Activated T-helper 1 cell treated with Interleukin-2 at 50 U/mL for 16 hours (primary cell): ENCODE measurements around the gene OBP2A.

Source experiments
- DNase-seq: peaks from one replicate; pipeline ENCODE4 v3.0.0-alpha.2; 2020; ENCODE audit warnings: low read depth

OBP2A gene

GRCh38 chr9:135552021-135552697 is 6.2 kb downstream of the OBP2A start:
- no peak for DNase-seq

DNA sequence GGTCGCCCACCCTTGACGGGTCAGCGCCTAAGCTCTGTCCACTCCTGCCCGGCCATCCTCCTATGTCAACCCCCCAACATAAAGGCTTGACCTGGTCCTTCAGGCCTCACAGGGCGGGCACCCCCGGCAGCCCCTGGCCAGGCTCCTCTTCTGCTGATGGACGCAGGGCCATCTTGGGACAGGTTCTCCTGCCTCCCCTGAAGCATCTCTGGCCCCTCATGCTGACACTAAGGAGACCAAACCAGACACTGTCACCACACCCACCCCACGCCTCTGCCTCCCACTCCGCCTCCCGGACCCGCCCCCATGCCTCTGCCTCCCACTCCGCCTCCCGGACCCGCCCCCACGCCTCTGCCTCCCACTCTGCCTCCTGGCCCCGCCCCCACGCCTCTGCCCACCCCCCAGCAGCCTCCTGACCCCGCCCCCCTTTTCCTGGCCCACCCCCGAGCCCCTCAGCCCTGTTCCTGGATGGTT is 6.8 kb downstream of the OBP2A start:
- no peak for DNase-seq

- DNase-seq = no peak
Observed at GRCh38 chr9:135554718-135555117, 8.8 kb downstream of the OBP2A start.

GRCh38 chr9:135555203-135555602 is 9.3 kb downstream of the OBP2A start:
- DNase-seq = no peak

DNA sequence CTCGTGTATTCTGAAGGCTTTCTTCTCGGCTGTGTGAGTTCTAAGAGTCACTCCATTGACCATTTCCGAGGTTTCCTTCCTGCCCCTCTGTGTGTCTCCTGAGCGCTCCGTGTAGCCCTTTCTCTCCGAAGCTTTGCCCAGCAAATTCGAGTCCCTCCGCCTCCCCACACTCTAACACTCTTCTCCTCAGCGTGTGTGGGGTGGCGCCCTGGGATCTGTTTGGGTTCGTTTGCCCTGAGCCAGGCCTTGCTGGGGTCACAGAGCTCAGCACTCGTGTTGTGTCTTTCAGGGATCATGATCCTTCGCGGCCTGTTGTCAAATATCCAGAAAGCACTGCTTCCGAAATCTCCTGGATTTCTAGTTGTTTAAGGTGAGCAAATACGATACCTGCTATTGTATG is 10.0 kb downstream of the OBP2A start:
- DNase-seq = no peak

DNA sequence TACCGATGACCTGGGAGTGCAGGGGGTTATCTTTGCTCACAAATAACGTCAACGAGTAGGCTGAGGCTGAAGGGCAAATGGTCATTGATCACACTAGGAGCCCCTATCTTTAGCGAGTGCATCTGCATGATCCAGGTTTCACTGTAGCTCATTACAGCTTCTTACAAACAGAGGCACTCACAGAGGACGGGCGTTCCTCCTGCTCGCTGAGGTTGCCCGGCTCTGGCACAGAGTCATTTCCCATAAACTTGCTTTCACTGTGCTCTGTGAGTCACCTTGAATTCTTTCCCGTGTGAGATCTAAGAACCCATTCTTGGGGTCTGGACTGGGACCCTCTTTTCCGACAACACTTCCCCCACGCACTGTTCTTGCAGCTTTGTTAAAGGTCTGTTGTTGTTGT is 13.7 kb downstream of the OBP2A start:
- no peak for DNase-seq

DNA sequence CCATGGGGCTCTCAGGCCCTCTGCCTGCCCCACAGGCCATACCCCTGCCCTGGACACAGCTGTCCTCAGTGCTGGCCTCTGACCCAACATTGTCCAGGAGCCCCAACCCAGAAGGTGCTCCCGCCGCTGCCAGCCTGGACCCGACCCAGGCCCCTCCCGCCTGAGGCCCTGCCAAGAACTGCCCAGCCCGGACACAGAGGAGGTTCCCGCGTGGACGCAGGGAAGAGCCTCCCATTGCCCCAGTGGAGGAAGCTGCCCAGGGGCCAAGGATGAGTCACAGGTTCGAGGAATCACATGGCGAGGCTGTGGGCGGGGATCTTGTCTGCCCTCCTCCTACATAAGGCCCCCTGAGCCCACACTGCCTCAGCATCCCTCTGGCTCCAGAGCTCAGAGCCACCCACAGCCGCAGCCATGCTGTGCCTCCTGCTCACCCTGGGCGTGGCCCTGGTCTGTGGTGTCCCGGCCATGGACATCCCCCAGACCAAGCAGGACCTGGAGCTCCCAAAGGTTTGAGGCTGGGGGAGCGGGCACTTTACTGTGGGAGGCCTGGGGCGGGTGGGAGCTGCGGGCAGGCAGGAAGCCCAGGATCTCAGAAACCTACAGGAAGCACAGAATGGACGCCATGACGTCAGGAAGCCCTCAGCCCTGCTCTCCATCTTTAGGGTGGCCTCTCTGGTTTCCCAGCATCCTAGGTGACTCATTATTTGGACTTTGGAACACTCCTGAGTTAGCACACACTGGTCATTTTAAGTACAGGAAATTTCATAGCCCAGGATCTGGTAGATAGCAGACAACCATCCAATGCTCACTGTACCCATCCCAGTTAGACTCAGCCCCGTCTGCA is 15.7 kb downstream of the OBP2A start, which contains the start of gene PAEP:
Gene PAEP (plus strand): TSS at position 366 of the 844 bp plus-strand sequence.
- no peak for DNase-seq

DNA sequence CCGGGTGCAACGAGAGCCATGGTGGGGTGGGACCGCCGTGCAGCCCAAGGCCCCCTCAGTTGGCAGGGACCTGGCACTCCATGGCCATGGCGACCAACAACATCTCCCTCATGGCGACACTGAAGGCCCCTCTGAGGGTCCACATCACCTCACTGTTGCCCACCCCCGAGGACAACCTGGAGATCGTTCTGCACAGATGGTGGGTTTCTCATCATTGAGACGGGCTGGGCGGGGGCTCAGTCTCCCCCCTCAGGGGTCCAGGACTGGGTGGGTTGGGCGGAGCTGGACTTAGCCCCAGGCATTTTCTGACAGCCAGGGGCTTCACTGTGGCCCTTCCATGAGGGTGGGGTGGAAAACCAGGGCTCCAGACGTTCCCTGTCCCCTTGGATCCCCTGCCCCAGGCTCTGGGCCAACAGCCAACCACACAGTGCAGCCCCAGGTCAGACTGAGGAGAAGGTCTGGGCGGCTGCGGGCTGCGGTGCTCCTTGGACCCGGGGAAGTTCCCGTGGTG is 16.4 kb downstream of the OBP2A start:
- DNase-seq = no peak

- DNase-seq = no peak
Observed at GRCh38 chr9:135563039-135563476, 17.1 kb downstream of the OBP2A start.

DNA sequence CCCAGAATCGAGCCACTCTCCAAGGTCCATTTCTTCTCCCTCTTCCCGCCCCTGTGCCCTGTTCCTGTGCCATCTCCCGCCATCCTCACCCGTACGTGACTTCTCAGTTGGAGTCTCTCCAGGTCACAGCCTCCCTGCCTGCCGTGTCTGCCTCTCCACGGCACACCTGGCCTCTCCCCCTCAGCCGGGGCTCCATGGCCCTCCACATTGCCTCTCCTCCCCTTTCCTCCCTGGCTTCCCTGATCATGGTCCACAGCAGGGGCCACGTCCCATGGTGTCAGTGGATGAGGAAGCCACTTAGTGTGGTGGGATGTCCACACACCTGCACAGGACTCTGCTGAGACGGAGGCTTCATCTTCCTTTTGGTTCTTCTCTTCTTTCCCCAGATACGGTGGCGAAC is 17.9 kb downstream of the OBP2A start:
- DNase-seq = no peak

DNA sequence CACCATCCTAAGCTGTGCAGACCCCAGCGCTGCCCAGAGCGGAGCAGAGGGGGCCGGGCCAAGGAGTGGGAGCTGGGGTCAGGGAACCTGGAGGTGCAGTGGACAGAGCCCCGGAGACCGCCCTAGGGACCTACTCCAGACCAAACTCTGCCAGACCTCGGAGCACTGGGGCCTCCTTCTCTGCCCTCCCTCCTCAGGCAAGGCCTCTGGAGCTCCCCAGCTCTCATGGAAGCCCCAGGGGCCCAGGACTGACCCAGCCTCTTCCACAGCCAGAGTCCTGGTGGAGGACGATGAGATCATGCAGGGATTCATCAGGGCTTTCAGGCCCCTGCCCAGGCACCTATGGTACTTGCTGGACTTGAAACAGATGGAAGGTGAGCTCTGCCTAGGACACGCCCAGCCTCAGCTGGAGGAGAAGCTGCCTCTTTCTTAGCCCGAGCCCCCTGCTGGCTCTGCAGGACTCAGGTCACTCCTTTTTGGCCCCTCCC is 19.3 kb downstream of the OBP2A start:
- no peak for DNase-seq

GRCh38 chr9:135565636-135566035 is 19.7 kb downstream of the OBP2A start:
- DNase-seq = no peak

DNA sequence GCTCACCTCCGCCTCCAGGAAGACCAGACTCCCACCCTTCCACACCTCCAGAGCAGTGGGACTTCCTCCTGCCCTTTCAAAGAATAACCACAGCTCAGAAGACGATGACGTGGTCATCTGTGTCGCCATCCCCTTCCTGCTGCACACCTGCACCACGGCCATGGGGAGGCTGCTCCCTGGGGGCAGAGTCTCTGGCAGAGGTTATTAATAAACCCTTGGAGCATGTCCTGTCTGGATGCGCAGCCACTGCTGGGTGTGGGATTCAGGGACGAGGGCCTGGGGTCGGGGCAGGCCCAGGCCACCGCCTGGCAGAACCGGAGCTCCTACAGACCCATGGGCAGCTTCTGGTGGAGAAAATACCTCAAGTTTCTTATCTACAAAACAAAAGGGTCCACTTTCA is 20.6 kb downstream of the OBP2A start:
- DNase-seq = no peak

DNA sequence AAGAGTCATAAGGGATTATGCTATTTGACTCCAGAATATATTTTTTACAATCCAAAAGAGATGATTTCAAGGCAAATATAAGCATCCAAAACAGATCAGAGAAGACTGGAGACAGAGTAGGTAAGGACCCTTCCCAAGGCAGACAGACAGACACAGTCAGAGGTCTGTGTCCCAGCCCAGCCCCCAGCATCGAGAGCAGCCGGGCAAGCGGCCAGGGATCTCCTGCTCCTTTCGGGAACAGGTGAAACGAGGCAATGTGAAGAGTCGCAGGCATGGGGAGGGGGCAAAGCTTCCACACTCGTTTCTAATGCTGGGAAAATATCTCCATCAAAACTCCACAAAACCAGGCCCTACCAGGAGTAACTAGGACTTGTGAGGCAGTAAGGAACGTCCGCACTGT is 21.4 kb downstream of the OBP2A start:
- DNase-seq = no peak

DNA sequence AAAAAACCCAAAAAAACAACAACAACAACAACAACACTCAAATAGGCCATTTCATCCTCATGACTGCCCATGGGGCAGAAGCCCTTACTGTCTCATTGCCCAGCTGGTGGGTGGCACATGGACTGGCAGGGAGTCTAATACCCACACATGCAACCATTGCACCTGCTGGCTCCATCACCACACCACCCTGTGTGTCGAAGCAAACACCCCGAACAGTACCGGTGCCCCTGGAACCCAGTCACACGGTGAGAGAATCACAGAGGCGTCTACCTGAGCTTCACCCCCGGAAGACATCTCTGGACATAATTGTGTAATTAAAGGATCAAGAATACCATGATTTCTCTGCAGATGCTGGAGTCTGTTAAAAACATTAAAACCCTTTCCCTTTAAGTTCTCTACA is 22.1 kb downstream of the OBP2A start:
- DNase-seq = no peak

DNA sequence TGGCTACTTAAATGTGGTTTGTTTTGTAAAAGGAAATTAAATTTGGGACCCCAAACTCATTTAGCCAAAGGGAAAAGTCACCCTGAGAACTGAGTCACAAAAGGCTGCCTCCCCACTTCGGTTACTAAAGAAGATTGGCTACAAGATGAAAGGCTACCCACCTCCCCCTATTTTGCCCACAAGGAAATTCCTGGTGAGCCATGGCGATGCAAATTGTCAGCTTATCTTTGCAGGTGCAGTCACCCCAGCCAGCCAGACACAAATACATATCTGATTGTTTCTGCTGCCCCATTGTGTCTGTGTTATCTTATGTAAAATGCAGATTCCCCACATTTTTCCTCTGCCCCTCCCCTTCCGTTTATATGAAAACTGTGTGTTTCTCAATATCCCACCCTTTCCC is 24.5 kb downstream of the OBP2A start:
- no peak for DNase-seq

GRCh38 chr9:135572233-135572632 is 26.3 kb downstream of the OBP2A start:
- no peak for DNase-seq

GRCh38 chr9:135573124-135573523 is 27.2 kb downstream of the OBP2A start:
- no peak for DNase-seq

GRCh38 chr9:135574331-135574730 is 28.4 kb downstream of the OBP2A start:
- DNase-seq = no peak

DNA sequence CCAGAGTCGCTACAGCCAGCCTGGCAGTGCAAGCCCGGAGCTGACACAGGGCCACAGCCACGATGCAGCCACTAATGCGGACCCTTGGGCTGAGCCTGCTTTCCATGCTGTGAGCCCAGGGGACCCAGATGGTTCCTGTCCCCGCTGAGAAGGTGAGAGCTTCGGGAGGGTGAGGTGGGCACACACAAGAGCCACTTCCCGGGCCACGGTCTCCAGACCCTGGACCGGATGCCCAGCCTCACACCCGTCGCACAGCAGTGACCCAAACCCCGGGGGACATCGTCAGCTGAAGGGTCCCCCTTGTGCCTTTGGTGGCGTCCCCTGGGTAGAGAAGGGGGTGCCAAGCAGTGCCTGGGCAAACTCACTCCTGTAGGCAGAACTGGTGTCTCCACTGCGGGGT is 29.0 kb downstream of the OBP2A start:
- DNase-seq = no peak

- no peak for DNase-seq
Observed at GRCh38 chr9:135575995-135576631, 30.2 kb downstream of the OBP2A start.

DNA sequence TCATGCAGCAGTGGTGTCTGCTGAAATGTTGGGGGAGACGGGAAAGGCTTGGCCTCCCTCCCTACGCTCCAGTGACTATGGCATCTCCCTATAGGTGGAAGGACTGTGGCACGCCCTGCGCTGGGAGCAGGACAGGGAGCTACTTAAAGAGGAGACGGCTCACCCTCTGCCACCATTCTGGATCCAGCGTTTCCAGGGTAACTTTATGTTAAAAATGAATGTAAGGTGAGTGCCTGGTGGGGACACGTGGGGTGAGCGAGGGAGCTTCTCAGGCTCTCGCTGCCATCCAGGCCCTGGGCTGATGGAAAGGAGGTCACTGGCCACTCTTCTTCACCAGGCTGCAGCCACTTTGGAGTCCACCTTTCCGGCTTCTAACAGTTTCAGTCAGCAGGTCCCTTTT is 31.3 kb downstream of the OBP2A start:
- DNase-seq = no peak

GRCh38 chr9:135579356-135579755 is 33.4 kb downstream of the OBP2A start:
- no peak for DNase-seq
